HepG2 (cell line): ENCODE measurements around the gene CAPN9. TPM values are rescaled to one million over a fixed set of nuclear protein-coding genes. Genes with fewer than 3 reads are reported as not detected.
A peak's percentile ranks its signal among the peaks of the same experiment; 100 is the strongest.

Experiments
- ATAC-seq: fragments of 200-7000 bp; cut with Tn5 transposase; 3 replicates; pipeline ENCODE4 v1.9.1; 2020; ENCODE audit warnings: mild to moderate bottlenecking, moderate library complexity
- BruUV-seq: library from RNA; stranded (reverse); fragments of 400-500 nt; replicated peaks from 2 replicates; lab custom pipeline; 2021; lab: Mats Ljungman, UMichigan
- CTCF ChIA-PET: fragments of 300-600 bp; formaldehyde crosslinking; extraction: SDS; loops from one replicate; lab custom pipeline; 2021; ENCODE audit warnings: low total read pairs, inconsistent platforms, low intra/inter-chr PET ratio; lab: Yijun Ruan, JAX
- POLR2A ChIA-PET: fragments of 350-600 bp; sonication (Branson Sonifier 250); formaldehyde crosslinking; loops from one replicate; lab custom pipeline; 2020; ENCODE audit warnings: antibody characterized with exemption, inconsistent platforms; lab: Yijun Ruan, JAX
- DNase-seq: peaks from one replicate; pipeline ENCODE4 v3.0.0-alpha.2; 2015; ENCODE audit warnings: low spot score
- FAIRE-seq: peaks from 3 replicates; lab custom pipeline; 2011; peaks lifted over from hg19 to GRCh38; lab: Jason Lieb, UNC
- H2AFZ ChIP-seq: one replicate; pipeline ENCODE4 v1.6.1; 2011; ENCODE audit warnings: low read length, inconsistent platforms
- H3K27ac ChIP-seq: fragments of 300-600 bp; 3 replicates; pipeline ENCODE4 v1.8.0; 2011; ENCODE audit warnings: mixed run types, mild to moderate bottlenecking, mixed read lengths, low read length, inconsistent platforms; ENCODE audit not compliant: insufficient read depth; ENCODE audit errors: extremely low read length
- H3K27me3 ChIP-seq, 2 experiments: fragments of 200-600 bp in 1 of 2; 2 replicates in 1 of 2; 3 replicates in 1 of 2; pipeline versions ENCODE4 v1.6.0 to v1.8.0; 2011; ENCODE audit warnings: low read length in 2 of 2, mild to moderate bottlenecking in 2 of 2, moderate library complexity in 2 of 2, inconsistent platforms in 1 of 2; ENCODE audit not compliant: insufficient read depth in 2 of 2, control insufficient read depth in 1 of 2
- H3K36me3 ChIP-seq, 2 experiments: fragments of 200-600 bp in 1 of 2; replicated peaks in 1 of 2; 2 replicates in 1 of 2; 3 replicates in 1 of 2; pipeline versions ENCODE4 v1.5.1 to v1.8.0; 2011; ENCODE audit warnings: low read length in 2 of 2, inconsistent platforms in 1 of 2; ENCODE audit not compliant: insufficient read depth in 2 of 2, control insufficient read depth in 1 of 2
- H3K4me1 ChIP-seq: 2 replicates; pipeline ENCODE4 v1.5.1; 2012; ENCODE audit warnings: low read length, inconsistent platforms; ENCODE audit not compliant: insufficient read depth
- H3K4me2 ChIP-seq: 2 replicates; pipeline ENCODE4 v1.6.0; 2011; ENCODE audit warnings: low read depth, low read length, inconsistent platforms
- H3K4me3 ChIP-seq, 3 experiments: fragments of 200-600 bp in 1 of 3; sonication (generic), shearing (Covaris generic) in 1 of 3; replicated peaks in 1 of 3; 2 replicates each; pipeline ENCODE4 v1.5.1; 2011 to 2016; ENCODE audit warnings: low read length in 3 of 3, inconsistent platforms in 2 of 3, low read depth in 2 of 3, mild to moderate bottlenecking in 2 of 3, control low read depth in 1 of 3, mixed read lengths in 1 of 3; ENCODE audit not compliant: insufficient read depth in 1 of 3
- H3K79me2 ChIP-seq: one replicate; pipeline ENCODE4 v1.6.1; 2011; ENCODE audit warnings: low read length, inconsistent platforms; ENCODE audit not compliant: insufficient read depth
- H3K9ac ChIP-seq: 2 replicates; pipeline ENCODE4 v1.6.0; 2011; ENCODE audit warnings: mild to moderate bottlenecking, low read depth, low read length, inconsistent platforms; ENCODE audit not compliant: insufficient read depth
- H3K9me3 ChIP-seq: 2 replicates; pipeline ENCODE4 v1.5.1; 2012; ENCODE audit warnings: mild to moderate bottlenecking, low read length
- H4K20me1 ChIP-seq: 2 replicates; pipeline ENCODE4 v1.6.0; 2011; ENCODE audit warnings: inconsistent platforms, mild to moderate bottlenecking, low read length, moderate library complexity; ENCODE audit not compliant: insufficient read depth
- FOSL2 ChIP-seq: sonication (generic); formaldehyde crosslinking; IDR thresholded peaks from 2 replicates; pipeline ENCODE4 v1.4.0; 2020; ENCODE audit warnings: missing genetic modification reagents
- HNRNPH1 ChIP-seq: fragments of 200-400 bp; formaldehyde crosslinking; optimal IDR thresholded peaks from 2 replicates; pipeline ENCODE3; 2017; ENCODE audit warnings: mild to moderate bottlenecking, low read depth, low read length
- LCORL ChIP-seq, 2 experiments: fragments of 450-650 bp in 1 of 2; sonication (generic) in 1 of 2; formaldehyde crosslinking in 1 of 2; IDR thresholded peaks; 2 replicates each; pipeline versions ENCODE4 v1.5.0 to v1.6.1; 2017 to 2020; ENCODE audit warnings: antibody characterized with exemption in 1 of 2, missing genetic modification reagents in 1 of 2
- RBFOX2 ChIP-seq: fragments of 200-400 bp; formaldehyde crosslinking; IDR thresholded peaks from 2 replicates; pipeline ENCODE4 v1.6.1; 2017; ENCODE audit warnings: low read depth, mild to moderate bottlenecking, low read length
- RXRB ChIP-seq: IDR thresholded peaks from 2 replicates; pipeline ENCODE4 v1.6.1; 2016; ENCODE audit warnings: borderline replicate concordance, missing genetic modification reagents, missing compliant biosample characterization
- WGBS: methylation state at CpG from one replicate; pipeline ENCODE4 v1.1.6; 2017; ENCODE audit warnings: low lambda C conversion rate; 5-methylcytosine and 5-hydroxymethylcytosine counted together
- in situ Hi-C: cut with HindIII; loops from 2 replicates; pipeline ENCODE4 v1.10.0; 2017; ENCODE audit warnings: low pct_unique_long_range_greater_than_20kb; ENCODE audit not compliant: extremely low pct_ligation_motif_present
- intact Hi-C: fragments of 100-400 bp; cut with micrococcal nuclease; formaldehyde crosslinking; loops from one replicate; pipeline ENCODE4 v1.10.0; 2022; ENCODE audit not compliant: unreplicated experiment
- polyA plus RNA-seq, 8 experiments: library from polyadenylated mRNA; depleted of rRNA in 3 of 8; stranded (reverse) in 7 of 8; unstranded in 1 of 8; fragments of >200 nt; fragmentation: Illumina TruSeq in 4 of 8; extraction: Trizol in 4 of 8; gene quantifications; 2 replicates each; pipeline versions ENCODE4 v1.2.1 to v1.2.3, GENCODE V29; 2011 to 2016; ENCODE audit warnings: low read depth in 4 of 8, missing spikeins in 1 of 8, mixed read lengths in 1 of 8; ENCODE audit not compliant: insufficient read depth in 1 of 8
- total RNA-seq, 5 experiments: library from RNA; depleted of rRNA; stranded (reverse); fragments of >200 nt; fragmentation: Illumina TruSeq; extraction: Trizol; gene quantifications; 2 replicates each; pipeline ENCODE4 v1.2.3, GENCODE V29; 2016; ENCODE audit warnings: low read depth in 1 of 5
- TF ChIP-seq, protein P1 (sequence below): sonication (generic); formaldehyde crosslinking; IDR thresholded peaks from 2 replicates; pipeline ENCODE4 v1.5.1; 2020; ENCODE audit warnings: mild to moderate bottlenecking, missing genetic modification reagents, moderate library complexity

The CAPN9 gene
- total and polyA plus RNA-seq, 2 of the 13 experiments (the other 11 are each of a cell fraction or from before 2014, with no cell fraction given) = 0.04 to 0.31 TPM

DNA sequence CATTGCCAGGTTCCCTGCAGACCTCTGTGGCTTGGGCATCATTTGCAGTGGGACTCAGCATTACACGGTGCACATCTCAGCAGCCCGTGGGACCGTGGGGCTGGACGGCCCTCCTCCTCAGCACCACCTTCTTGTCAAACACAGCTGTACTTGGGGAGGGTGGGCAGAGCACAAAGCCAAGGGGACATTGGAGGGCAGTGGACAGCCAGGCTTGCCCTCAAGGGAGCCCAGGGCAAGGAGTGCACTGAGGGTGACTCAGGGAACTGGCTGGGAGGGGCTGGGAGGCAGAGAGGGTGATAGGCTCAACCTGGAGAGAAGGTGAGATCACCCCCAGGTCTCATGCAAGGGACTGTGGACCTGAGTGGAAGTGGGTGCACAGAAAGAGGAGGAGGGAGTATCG lies 3.4 kb downstream of the CAPN9 start:
- no peaks in the 10 kb centered on the region for H3K27me3 ChIP-seq
- FAIRE-seq (no peak), DNase-seq (no peak), ATAC-seq (no peak)
- intact Hi-C loops = loop anchor here (2.0 to 5.0 kb wide), 2 partner anchors 22 to 38 kb away; partner anchors contain the start of gene AGT
- peak overlapping the region in 1 of 3 experiments; percentile 30; a peak in 1 of 6 replicates for H3K4me3 ChIP-seq
- TF ChIP-seq RBFOX2 (no peak), FOSL2 (CRISPR knock-in tag) (0 out of 2 replicates have a peak, but pooled peaks have one; percentile 9), LCORL (IDR thresholded peaks at IDR 0.05) (no peak), LCORL (CRISPR knock-in tag; IDR thresholded peaks at IDR 0.05) (0 out of 2 replicates have a peak, but pooled peaks have one; percentile 15), RXRB (CRISPR knock-in tag) (no peak), HNRNPH1 (no peak)
- TF ChIP-seq, protein P1, sequence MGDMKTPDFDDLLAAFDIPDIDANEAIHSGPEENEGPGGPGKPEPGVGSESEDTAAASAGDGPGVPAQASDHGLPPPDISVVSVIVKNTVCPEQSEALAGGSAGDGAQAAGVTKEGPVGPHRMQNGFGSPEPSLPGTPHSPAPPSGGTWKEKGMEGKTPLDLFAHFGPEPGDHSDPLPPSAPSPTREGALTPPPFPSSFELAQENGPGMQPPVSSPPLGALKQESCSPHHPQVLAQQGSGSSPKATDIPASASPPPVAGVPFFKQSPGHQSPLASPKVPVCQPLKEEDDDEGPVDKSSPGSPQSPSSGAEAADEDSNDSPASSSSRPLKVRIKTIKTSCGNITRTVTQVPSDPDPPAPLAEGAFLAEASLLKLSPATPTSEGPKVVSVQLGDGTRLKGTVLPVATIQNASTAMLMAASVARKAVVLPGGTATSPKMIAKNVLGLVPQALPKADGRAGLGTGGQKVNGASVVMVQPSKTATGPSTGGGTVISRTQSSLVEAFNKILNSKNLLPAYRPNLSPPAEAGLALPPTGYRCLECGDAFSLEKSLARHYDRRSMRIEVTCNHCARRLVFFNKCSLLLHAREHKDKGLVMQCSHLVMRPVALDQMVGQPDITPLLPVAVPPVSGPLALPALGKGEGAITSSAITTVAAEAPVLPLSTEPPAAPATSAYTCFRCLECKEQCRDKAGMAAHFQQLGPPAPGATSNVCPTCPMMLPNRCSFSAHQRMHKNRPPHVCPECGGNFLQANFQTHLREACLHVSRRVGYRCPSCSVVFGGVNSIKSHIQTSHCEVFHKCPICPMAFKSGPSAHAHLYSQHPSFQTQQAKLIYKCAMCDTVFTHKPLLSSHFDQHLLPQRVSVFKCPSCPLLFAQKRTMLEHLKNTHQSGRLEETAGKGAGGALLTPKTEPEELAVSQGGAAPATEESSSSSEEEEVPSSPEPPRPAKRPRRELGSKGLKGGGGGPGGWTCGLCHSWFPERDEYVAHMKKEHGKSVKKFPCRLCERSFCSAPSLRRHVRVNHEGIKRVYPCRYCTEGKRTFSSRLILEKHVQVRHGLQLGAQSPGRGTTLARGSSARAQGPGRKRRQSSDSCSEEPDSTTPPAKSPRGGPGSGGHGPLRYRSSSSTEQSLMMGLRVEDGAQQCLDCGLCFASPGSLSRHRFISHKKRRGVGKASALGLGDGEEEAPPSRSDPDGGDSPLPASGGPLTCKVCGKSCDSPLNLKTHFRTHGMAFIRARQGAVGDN (CRISPR knock-in tag) = peak; percentile 35; the same call in 1 of the 2 replicates
- H3K9me3 ChIP-seq = no peaks in the 10 kb centered on the region
- peak overlapping the region; percentile 87 for H3K4me2 ChIP-seq
- H3K9ac ChIP-seq = no peak overlapping the region
- H3K27ac ChIP-seq = no peak overlapping the region
- no peaks in the 10 kb centered on the region for H4K20me1 ChIP-seq
- H3K4me1 ChIP-seq = peaks cover 92% of the 10 kb centered on the region
- H3K36me3 ChIP-seq = no peaks in the 10 kb centered on the region
- no peaks in the 10 kb centered on the region for H3K79me2 ChIP-seq
- WGBS = 28% methylated on average over 5 of the region's 5 CpGs
- in situ Hi-C loops = no loop called here
- POLR2A ChIA-PET = interaction anchor here (3.9 kb wide), 1 partner anchor 37 kb away, joined by 46 read pairs; the partner anchor contains the start of gene AGT
- CTCF ChIA-PET = no interaction called here
- BruUV-seq = no TSS peak
- H2AFZ ChIP-seq = no peak overlapping the region
